Measurements from ENCODE around the gene TMEM63B. TPM values are rescaled to one million over a fixed set of nuclear protein-coding genes. Genes with fewer than 3 reads are reported as not detected.

TMEM63B gene
- total RNA-seq, 1 experiment from 2014 or later, result 22.6 TPM

- Mint-ChIP-seq H3K9me3 (ENCODE audit: unreplicated experiment) (no peaks in the 10 kb centered on the region), H3K4me1 (ENCODE audit: insufficient read depth, unreplicated experiment) (no peaks in the 10 kb centered on the region), H3K27ac (ENCODE audit: low read depth, unreplicated experiment) (no peak overlapping the region), H3K27me3 (ENCODE audit: insufficient read depth, unreplicated experiment) (no peaks in the 10 kb centered on the region), H3K36me3 (ENCODE audit: insufficient read depth, unreplicated experiment) (peaks cover 26% of the 10 kb centered on the region), H3K4me3 (ENCODE audit: unreplicated experiment) (no peak overlapping the region)
- BruUV-seq (replicated peaks), result no TSS peak
- DNase-seq (ENCODE audit: unreplicated experiment), result no peak
- no peak for TF ChIP-seq CTCF (IDR thresholded peaks at IDR 0.05; ENCODE audit: unreplicated experiment)
- ChIA-PET POLR2A (interaction anchor here (0.8 to 0.9 kb wide), 2 partner anchors 10 to 54 kb away, joined by 3 to 4 read pairs; no protein-coding TSS in a partner anchor), CTCF (interaction anchor here (1.1 to 1.2 kb wide), 4 partner anchors 11 to 55 kb away, joined by 3 to 10 read pairs (median 4); no protein-coding TSS in a partner anchor)
- intact Hi-C loops (cut with micrococcal nuclease), result loop anchor here (1.0 kb wide), 1 partner anchor 52 kb away; no protein-coding TSS in a partner anchor
These were observed 24.7 kb downstream of the TMEM63B start for GRCh38 chr6:44152109-44152461.

GRCh38 chr6:44152533-44152932, 25.2 kb downstream of the TMEM63B start:
- intact Hi-C loops (cut with micrococcal nuclease), result loop anchor here (1.0 kb wide), 1 partner anchor 52 kb away; no protein-coding TSS in a partner anchor
- no TSS peak for BruUV-seq (replicated peaks)
- Mint-ChIP-seq H3K36me3 (ENCODE audit: insufficient read depth, unreplicated experiment) (peaks cover 22% of the 10 kb centered on the region), H3K4me1 (ENCODE audit: insufficient read depth, unreplicated experiment) (no peaks in the 10 kb centered on the region), H3K27me3 (ENCODE audit: insufficient read depth, unreplicated experiment) (no peaks in the 10 kb centered on the region), H3K4me3 (ENCODE audit: unreplicated experiment) (no peak overlapping the region), H3K27ac (ENCODE audit: low read depth, unreplicated experiment) (no peak overlapping the region), H3K9me3 (ENCODE audit: unreplicated experiment) (no peaks in the 10 kb centered on the region)
- CTCF ChIA-PET, result interaction anchor here (1.0 to 1.1 kb wide), 2 partner anchors 9 to 56 kb away, joined by 3 to 4 read pairs; no protein-coding TSS in a partner anchor
- no peak for TF ChIP-seq CTCF (IDR thresholded peaks at IDR 0.05; ENCODE audit: unreplicated experiment)
- no peak for DNase-seq (ENCODE audit: unreplicated experiment)
- POLR2A ChIA-PET, result interaction anchor here (1.0 kb wide), 1 partner anchor 56 kb away, joined by 3 read pairs; no protein-coding TSS in a partner anchor

- H3K36me3 Mint-ChIP-seq (ENCODE audit: insufficient read depth, unreplicated experiment), result peaks cover 16% of the 10 kb centered on the region
- no TSS peak for BruUV-seq (replicated peaks)
- ChIA-PET CTCF (interaction anchor here (0.7 to 1.3 kb wide), 6 partner anchors 10 to 379 kb away, joined by 3 to 5 read pairs (median 4); no protein-coding TSS in a partner anchor), POLR2A (interaction anchor here (0.6 to 0.8 kb wide), 2 partner anchors 47 to 93 kb away, joined by 3 to 4 read pairs; partner anchors contain the start of gene HSP90AB1)
- H3K4me3 Mint-ChIP-seq (ENCODE audit: unreplicated experiment), result no peak overlapping the region
- no peak for DNase-seq (ENCODE audit: unreplicated experiment)
- H3K27me3 Mint-ChIP-seq (ENCODE audit: insufficient read depth, unreplicated experiment), result no peaks in the 10 kb centered on the region
- H3K4me1 Mint-ChIP-seq (ENCODE audit: insufficient read depth, unreplicated experiment), result no peaks in the 10 kb centered on the region
- no peaks in the 10 kb centered on the region for H3K9me3 Mint-ChIP-seq (ENCODE audit: unreplicated experiment)
- intact Hi-C loops (cut with micrococcal nuclease), result no loop called here
- TF ChIP-seq CTCF (IDR thresholded peaks at IDR 0.05; ENCODE audit: unreplicated experiment), result no peak
- no peak overlapping the region for H3K27ac Mint-ChIP-seq (ENCODE audit: low read depth, unreplicated experiment)
These were observed 26.7 kb downstream of the TMEM63B start for GRCh38 chr6:44154067-44154466.

GRCh38 chr6:44156494-44157151, 29.3 kb downstream of the TMEM63B start:
- peaks cover 12% of the 10 kb centered on the region for H3K36me3 Mint-ChIP-seq (ENCODE audit: insufficient read depth, unreplicated experiment)
- intact Hi-C loops (cut with micrococcal nuclease), result no loop called here
- CTCF ChIA-PET, result interaction anchor here (0.7 to 1.1 kb wide), 2 partner anchors 16 to 38 kb away, joined by 3 read pairs; no protein-coding TSS in a partner anchor
- DNase-seq (ENCODE audit: unreplicated experiment), result no peak
- BruUV-seq (replicated peaks), result no TSS peak
- POLR2A ChIA-PET, result interaction anchor here (1.3 kb wide), 1 partner anchor 100 kb away, joined by 4 read pairs; no protein-coding TSS in a partner anchor
- peaks cover 5% of the 10 kb centered on the region for H3K4me1 Mint-ChIP-seq (ENCODE audit: insufficient read depth, unreplicated experiment)
- no peak overlapping the region for H3K27ac Mint-ChIP-seq (ENCODE audit: low read depth, unreplicated experiment)
- H3K27me3 Mint-ChIP-seq (ENCODE audit: insufficient read depth, unreplicated experiment), result no peaks in the 10 kb centered on the region
- no peaks in the 10 kb centered on the region for H3K9me3 Mint-ChIP-seq (ENCODE audit: unreplicated experiment)
- H3K4me3 Mint-ChIP-seq (ENCODE audit: unreplicated experiment), result no peak overlapping the region
- TF ChIP-seq CTCF (IDR thresholded peaks at IDR 0.05; ENCODE audit: unreplicated experiment), result no peak

Measured in MCF 10A (cell line).